GM19035 (cell line): ENCODE results near the gene NADK.
"Not testable (repeated sequence)": the region's sequence is repeated elsewhere in the genome, so short reads cannot be mapped to it uniquely, and the experiment has no call there.

Experiments used
- ATAC-seq: cut with Tn5 transposase; IDR thresholded peaks from one replicate; pipeline ENCODE4 v1.9.1; 2021; ENCODE audit not compliant: unreplicated experiment

NADK gene

DNA sequence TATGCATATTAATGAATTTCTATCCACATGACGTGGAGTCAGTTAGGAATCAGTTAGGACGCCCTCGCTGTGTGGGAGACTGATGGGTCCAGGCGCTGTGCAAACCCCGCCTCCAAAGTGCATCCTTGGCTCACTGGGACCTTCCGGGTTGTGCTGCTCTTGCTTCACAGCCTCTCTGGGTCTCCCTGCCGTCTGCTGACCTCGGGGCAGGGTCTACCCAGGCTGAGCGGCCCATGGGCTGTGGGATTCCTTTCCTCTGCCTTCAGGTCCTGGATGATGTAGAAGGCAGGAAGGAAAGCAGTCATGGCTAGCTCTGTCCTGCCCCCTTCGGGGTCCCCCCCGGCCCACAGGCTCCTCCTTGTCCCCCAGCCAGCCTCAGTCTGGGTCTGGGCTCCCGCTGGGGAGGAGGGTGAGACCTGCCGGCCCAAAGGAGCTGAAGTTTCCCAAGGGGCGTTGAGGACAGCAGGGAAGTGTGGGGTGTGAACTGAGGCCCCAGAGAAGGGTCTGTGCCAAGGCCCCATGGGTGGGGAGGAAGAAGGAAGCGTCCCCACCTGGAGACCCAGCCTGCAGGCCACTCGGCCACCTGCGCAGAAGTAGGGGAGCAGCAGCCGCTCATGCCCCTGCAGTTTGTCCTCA is 29.5 kb downstream of the NADK start:
- ATAC-seq = no peak

DNA sequence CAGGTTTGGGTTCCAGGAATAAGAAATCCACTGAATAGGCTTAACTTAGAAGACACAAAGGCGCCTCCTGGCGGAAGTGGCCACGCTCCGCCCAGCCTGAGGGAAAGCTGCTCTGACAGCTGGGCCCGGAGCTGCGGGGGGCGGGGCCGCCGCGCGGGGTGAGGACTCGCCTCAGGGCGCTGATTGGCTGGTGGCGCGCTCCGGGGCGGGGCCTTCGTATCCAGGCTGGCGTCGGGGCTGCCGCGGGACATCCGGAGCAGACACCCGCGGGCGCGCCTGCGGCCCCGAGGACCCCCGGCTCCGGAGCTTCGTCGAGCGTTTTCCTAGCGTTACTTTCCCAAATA is 31.7 kb downstream of the NADK start:
- peak; percentile 81 for ATAC-seq

DNA sequence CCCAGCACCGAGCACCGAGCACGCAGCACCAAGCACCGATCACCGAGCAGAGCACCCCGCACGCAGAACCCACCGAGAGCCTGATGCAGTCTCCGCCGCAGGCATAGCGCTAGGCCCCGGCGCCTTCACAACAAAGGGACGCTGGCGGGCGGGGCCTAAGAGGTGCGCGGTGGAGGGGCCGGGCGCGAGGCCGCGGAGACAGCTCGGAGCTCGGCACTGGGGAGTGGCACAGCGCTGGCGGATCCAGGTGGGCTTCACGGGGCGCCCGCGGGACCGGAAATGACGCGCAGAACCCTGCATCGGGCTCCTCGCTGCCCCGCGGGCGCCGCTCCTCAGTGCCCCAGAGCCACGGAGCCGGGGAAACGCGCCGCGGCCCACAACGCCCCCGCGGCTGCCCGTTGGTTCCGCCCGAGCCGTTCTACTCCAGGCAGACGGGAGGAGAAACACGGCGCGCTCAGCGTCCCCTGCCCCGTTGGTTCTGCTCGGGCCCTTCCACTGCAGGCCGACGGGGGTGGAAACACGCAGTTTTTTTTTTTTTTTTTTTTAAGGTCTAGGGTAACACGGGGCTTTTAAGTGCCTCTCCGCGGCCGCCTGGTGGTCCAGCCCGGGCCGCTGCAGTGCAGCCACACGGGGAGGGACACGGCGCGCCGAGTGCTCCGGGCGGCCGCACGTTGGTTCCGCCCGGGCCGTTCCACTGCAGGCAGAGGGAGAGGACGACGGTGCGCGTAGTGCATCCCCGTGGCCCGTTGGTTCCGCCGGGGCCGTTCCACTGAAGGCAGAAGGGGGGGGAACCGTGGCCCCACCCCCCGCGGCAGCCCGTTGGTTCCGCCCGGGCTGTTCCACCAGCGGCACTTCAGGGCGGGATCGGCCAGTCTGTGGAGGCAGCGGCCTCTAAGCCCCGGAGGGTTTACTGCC is 32.4 kb downstream of the NADK start:
- ATAC-seq = peak; percentile 66

DNA sequence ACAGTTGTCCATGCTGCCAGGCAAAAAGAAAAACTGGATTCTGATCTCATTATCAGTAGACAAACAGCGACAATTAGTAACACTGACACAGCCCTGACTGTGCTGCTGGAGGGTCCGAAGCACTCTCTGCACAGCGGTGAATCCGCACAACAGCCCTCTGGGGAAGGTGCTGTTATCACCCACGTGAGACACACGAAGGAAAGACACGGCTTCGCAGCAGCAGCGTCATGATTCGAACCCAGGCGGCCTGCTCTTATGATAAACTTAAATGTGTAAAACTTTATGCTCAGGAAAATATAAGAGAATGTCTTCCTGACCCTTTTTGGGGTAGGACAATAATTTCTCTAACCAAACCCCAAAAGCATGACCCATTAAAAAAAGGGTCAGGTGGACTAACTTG is 35.7 kb downstream of the NADK start:
- ATAC-seq = not testable (repeated sequence)

DNA sequence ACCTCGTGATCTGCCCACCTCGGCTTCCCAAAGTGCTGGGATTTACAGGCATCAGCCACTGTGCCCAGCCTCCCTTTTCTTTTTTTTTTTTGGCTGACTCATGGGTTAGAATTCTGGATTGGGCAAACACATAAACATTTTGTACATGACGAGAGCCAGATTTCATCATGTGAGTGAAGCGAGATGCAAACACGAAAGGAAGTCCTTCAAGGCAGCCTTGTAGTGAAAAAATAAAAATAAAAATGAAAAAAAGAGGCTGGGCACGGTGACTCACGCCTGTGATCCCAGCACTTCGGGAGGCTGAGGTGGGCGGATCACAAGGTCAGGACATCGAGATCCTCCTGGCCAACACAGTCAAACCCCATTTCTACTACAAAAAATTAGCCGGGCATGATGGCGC is 37.3 kb downstream of the NADK start:
- not testable (repeated sequence) for ATAC-seq

DNA sequence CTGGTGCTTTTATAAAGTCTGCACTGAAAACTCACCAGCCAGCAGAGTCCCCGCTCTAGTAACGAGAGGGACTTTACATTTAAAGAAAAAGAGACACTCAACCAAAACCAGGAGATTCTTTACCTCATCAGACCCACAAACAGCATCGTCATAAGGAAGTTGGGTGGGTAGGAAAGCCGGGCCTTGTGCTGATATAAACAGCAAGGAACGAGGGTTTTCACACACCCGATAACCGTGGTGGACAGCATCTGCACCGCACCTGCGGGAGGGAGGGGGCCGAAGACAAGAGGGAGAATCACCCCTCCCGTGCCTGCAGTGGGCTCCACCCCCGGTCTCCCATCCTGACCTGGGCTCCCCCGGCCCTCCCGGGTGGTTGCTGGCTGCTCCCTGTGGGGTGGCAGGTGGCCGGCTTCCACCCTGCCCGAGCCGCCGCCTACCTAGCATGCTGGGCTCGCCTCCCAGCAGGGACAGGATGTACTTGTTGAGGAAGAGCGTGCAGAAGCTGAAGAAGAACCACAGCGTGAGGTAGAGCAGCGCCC is 39.4 kb downstream of the NADK start:
- ATAC-seq = not testable (repeated sequence)

DNA sequence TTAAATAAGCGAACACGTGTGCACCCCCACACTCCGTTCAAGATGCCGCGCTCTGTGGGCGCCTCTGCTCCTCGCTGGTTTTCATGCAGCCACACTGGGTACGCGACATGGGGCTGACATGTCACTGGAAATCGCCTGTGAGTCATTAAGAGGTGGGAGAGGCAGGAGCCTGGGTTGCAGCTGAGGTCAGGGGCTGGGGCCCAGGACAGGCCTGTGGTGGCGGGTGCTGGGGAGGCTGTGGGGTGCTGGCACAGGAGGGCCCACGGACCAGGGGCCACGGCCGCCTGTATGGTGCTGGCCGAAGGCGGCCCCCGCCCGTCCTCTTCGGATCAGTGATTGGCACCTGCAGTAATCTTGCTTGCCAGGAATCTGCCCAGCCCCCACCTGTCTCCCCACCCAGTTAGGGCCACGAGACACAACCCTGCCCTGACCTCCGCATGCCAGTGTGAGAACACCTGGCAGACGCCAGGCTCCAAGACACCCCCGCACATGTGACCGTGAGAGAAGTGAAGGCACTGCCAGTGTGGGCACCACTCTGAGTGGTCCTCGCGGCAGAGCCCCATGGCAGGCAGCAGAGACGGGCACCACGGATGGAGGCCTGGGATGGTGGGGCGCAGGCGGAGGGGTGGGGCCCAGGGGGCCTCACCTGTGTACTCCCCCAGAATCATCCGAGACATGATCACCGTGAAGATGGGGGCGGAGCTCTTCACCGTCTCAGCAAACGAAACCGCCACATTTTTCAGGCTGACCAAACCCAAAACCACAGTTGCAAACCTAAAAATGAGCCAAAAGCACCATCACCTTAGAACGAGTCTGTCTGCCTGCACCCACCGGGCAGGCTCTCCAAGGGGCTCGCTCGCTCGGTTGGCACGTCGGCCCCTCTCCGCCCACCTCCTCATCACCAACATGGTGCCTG is 40.3 kb downstream of the NADK start:
- ATAC-seq = not testable (repeated sequence)

DNA sequence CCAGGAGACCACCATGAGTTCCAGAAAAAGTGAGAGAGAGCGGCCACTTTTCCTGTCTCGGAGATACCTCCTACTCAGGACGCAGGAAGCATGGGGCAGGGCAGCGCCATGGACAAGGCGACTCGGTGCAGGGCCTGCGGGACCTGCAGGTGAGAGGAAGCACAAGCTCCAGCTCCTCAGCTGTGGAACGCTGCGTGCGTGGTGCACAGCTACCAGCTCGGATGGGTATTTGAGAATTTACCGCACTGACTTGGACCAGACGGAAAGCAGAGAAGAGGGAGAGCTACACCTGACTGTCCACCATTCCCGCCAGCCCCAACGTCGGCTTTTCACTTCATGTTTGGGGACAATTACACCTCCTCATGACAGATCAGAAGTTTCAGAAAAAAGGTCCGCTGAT is 45.9 kb downstream of the NADK start:
- ATAC-seq = no peak

DNA sequence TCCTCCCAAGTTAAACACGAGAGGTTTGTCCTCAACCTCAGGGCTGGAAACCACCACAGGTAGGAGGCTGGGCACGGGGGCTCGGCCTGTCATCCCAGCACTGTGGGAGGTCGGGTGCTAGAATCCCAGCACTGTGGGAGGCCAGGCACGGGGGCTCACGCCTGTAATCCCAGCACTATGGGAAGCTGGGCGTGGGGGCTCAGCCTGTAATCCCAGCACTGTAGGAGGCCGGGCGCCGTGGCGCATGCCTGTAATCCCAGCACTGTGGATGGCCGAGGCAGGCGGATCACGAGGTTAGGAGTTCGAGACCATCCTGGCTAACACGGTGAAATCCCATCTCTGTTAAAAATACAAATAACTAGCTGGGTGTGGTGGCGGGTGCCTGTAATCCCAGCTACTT is 47.4 kb downstream of the NADK start:
- ATAC-seq = no peak

DNA sequence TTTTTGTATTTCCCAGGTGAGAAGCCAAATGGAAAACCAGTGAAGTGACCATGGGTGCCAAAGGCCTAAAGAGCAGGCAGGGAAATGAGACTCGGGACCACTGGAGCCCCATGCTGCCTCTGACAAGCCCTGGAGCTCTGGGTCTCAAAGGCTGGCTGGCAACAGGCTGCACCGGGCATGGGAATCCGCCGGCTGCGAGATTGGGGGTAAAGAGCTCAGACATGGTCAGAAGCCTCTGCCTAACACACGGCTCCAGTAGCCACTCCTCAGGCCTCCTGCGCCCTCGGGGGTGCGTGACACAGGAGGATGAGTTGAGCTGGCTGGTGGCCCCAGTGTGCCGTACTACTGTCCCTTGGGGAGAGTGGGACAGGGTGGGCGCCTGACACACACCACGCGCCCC is 48.0 kb downstream of the NADK start:
- ATAC-seq = not testable (repeated sequence)

DNA sequence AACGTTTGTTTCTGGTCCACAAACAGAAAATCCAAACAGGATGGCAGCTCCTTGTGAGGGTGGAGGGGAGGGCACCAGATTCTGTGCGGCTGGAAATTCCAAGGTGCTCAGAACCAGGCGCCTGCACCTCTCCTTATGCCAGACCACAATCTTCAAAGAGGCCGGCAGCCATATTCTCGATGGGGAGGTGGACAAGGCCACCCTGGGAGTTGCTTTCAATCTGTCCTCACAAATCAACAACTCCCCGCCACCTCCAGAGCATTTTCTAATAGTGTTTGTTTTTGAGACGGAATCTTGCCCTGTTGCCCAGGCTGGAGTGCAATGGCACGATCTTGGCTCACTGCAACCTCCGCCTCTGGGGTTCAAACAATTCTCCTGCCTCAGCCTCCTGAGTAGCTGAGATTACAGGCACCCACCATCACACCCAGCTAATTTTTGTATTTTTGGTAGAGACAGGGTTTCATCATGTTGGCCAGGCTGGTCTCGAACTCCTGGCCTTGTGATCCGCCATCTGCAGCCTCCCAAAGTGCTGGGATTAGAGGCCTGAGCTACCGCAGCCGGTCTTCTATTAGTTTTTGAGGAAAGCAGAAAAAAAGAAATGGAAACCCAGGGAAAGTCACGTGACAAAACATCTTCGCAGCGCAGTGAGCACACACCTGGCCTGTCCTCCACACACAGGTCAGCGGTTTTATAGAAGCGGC is 49.0 kb downstream of the NADK start:
- not testable (repeated sequence) for ATAC-seq

DNA sequence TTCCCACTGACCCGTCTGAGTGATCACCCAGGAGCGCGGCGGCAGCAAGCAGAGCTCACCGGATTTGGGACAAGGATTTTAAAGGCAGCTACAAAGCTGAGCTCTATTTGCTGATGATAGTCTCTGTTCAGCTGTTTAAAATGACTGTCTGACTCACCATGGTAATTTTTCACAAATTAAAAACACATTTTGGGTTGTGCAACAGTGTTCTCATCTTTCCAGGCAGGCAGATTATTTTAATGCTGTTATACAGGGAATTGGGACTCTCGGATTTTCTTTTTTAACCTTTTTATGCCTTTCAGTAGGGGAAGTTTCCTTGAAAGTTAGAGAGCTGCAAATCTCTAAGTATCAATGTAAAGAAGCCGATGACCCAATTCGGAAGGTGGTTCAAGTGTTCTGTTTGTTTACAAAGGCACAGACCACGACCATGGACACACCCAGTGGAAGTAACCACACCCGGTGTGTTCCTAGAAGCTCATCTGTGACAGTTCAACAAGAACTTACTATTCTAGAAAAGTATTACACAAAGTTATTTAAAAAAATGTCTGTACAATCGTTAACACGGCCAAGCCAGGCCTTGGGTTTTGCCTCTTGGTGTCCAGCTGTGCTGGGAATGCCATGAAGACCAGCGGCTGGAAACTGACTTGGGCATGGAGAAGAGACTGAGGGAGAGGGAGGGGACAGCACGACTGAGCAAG is 49.8 kb downstream of the NADK start:
- ATAC-seq = not testable (repeated sequence)

DNA sequence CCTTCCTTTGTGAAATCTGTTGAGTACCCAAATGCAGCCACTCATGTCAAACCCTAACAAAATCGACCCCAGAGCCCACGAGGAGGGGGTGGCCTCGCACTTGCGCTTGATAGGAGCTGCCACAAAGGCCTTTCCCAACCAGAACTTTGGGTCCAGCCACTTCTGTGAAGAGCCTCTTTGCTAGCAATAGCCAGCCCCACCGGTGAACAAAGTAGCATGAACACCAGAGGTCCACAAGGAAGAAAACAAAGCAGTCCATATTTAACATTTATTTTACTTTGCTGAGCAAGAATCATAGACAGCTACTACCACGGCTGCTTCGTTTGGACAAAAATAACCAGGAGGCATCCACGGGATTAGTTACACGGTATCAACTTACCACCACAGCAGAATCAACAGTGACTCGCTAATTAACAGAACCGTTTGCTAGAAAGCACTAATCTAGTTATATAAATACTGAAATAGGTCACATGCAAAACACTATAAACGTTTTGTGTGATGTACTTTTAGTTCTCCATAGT is 51.1 kb downstream of the NADK start:
- not testable (repeated sequence) for ATAC-seq

DNA sequence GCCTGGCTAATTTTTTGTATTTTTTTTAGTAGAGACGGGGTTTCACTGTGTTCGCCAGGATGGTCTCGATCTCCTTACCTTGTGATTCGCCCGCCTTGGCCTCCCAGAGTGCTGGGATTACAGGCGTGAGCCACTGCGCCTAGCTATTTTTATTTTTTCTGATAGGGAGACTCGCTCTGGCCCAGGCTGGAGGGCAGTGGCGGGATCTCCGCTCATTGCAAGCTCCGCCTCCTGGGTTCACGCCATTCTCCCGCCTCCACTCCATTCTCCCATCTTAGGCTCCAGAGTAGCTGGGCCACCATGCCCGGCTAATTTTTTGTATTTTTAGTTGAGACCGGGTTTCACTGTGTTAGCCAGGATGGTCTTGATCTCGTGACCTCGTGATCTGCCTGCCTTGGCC is 52.2 kb downstream of the NADK start:
- ATAC-seq = not testable (repeated sequence)

DNA sequence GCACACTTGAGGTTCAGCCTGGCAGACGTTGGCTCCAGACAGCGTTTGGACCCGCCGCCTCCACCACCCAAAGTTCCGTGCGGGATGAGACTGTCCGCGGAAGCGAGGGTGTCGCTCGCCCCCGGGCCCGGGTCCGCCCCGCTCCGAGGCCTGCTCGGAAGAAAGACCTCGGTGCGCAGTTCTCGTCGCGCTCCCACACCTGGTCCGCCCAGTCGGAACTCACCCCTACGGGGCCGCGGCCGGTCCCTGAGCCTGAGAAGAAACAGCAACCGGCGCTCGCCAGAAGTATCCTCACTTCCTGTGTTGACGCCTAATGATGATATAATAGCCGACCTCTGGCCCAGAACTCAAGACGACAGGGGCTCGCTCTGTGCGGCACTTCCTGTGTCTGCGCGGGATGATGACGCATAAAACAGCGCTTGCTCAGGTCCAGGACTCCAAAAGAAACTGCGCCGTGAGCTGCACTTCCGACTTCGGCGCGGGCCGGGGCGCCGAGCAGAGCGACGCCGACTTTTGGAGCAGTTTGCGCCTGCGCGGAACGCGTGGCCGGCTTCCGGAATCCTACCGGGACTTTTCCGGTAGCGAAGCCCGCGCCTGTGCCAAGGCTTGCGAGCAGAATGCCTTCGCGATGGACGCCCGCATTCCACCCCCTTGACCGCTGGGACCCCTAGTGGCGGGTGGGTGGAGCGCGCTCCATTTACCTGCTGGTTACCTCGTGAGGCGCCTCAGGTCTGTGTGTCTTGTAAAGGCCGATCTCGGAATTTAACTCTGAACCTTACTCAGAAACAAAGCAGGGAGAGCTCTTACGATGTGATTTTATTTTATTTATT is 54.0 kb downstream of the NADK start, which contains the start of gene CDK11A:
Gene CDK11A (minus strand): TSS at position 323 of the 830 bp plus-strand sequence. CDS start 1,539 bp downstream, outside the sequence.
- ATAC-seq = peak; percentile 93

DNA sequence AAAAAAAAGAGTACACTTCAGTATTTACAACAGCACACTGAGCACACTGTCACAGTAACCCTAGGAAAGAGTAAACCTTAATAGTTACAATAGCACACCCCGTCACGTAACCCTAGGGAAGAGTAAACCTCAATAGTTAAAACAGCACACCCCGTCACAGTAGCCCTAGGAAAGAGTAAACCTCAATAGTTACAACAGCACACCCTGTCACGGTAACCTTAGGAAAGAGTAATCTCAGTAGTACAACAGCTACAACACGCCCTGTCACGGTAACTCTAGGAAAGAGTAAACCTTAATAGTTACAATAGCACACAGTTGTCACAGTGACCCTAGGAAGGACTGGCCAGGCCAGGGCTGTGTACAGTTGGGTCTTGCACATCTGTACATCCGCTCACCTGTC is 57.1 kb downstream of the NADK start:
- no peak for ATAC-seq

DNA sequence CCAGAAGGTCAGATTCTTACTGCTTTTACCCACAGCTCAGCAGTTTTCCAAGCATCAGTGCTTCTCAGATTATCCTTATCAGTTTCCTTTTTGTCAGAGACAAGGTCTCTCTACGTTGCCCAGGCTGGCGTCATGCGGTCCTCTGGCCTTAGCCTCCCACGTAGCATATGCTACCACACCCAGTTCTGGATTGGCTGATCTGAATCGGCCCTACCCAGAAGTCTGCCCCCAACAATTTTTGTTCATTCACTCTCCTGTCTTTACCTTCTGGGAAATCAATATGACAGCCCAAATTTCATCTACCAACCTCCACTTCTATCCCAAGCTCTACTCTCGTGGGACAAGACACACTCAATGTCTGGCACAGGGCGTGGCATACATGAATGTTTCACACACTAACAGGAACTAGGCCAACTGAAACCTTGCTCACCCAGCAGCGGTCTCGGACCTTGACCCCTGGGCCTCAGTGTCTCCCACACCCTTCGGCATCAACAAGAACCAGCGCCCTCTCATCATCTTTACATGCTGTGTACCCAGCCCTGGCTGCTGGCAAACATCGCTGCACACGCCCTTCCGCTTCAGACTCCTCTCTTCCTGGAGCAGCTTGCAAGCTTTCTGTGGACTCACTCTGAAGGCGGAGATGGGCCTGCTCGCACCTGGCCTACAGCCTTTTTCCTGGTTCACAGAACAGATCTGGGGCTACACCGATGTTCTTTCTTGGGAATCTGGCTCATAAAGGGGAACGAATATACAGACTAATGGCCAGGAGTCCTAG is 63.0 kb downstream of the NADK start:
- ATAC-seq = not testable (repeated sequence)

DNA sequence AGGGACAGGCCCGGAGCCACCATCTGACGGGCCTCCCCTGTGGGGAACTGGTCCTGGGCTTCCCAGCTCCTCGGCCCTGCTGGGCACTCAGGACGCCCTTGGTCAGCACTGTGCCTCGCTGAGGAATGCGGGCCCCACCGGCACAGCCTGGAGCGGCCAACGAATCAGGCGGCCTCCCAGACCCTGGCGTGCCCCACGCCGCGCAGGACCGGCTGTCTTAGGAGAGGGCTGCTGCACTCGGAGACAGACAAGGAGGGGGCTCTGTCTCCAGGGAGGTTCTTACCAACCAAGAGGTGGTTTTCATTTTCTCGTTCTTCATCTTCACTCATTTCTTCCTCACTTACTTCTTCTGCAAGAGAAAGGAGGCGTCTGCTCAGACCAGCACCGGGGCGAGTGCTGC is 70.4 kb downstream of the NADK start:
- not testable (repeated sequence) for ATAC-seq
